Activated T-helper 9 cell treated with anti-CD3 and anti-CD28 coated beads, Interleukin-2, amount 50 U/mL, for 16 hours (primary cell): ENCODE data around the gene SMU1.

Experiments used
- DNase-seq: peaks from one replicate; pipeline ENCODE4 v3.0.0-alpha.2; 2020; ENCODE audit warnings: low read depth

Gene SMU1

GRCh38 chr9:33076046-33077004 is at the start of gene SMU1:
Gene SMU1, minus strand, starts transcription at chr9:33076674. Its CDS starts 66 bp downstream, at chr9:33076608.
- peak; percentile 92 for DNase-seq

DNA sequence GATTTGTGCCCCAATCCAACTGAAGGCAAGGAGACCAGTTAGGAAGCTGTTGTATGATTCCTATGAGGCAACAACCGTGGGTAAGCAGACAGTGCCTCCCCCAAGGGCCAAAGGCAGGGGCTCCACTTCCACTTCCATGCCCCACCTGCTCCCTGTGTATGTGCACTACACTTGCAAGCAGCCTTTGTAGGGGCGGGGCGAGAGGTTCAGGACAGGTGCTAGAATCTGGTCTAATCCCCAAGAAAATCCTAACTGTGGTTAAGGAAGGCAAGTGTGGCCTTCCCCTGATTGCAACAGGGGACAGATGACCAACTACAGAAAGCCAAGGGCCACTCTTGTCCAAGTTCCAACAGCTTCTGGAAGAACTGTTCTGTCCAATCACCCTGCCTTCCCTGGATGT is 49.0 kb upstream of the SMU1 start:
- no peak for DNase-seq

DNA sequence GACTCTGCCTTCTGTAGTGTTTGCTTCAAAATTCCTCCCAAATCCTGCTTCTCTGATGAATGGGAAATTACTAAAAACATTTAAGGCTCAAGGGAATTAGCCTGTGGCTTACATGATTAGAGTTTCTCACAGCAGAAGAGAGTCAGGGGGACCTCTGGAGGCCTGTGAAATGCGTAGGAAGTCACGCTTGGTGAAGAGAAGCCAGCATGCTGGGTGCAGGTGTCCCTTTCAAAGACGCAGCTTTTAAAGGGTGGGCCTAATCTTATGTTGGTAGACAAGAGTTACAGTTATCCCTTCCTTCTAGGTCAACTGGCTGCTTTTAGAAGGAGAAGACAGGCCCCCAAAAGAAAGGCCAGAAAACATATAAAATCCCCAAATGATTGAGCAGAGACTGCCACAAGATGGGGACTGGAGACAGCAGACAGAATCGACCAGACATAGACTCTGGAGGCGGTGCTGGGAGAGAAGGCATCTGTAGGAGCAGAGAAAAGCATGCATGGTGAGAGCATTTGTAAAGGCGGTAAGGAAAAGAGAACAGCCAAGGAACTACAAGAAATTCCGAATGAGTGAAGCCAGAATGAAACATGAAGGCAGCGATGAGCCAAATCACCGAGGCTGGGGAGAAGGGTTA is 48.4 kb upstream of the SMU1 start:
- no peak for DNase-seq

- DNase-seq: no peak
These were observed 47.6 kb upstream of the SMU1 start for GRCh38 chr9:33124046-33124445.

DNA sequence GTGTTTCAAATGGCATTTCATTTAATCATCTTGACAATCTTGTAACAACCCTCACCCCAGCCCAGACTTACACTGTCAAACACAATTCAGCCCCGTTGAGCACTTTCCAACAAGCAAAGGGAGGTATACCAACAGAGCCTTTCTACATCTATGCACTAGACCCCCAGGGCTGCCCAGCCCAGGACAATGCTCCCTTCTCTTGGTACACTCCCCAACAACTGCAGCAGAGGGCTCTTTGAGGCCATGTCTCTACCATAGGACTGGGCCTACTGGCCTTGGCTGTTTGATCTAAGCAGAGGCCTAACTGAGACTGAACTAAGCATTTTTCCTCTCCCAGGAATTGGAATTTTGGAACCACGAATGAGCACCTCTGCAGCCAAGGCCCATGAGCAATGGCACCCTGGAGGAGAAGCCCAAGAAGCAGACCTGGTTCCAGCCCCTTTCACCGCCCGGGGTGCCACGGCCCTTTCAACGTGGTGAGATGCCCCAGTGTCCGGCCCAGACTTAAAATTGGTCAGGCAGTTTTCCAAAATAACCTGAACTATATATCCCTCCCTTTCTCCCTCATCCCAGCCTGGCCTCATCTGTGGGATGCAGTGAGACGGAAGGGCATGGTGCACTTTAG is 47.0 kb upstream of the SMU1 start:
- DNase-seq: no peak

- no peak for DNase-seq
These were observed 44.1 kb upstream of the SMU1 start for GRCh38 chr9:33120620-33121019.

DNA sequence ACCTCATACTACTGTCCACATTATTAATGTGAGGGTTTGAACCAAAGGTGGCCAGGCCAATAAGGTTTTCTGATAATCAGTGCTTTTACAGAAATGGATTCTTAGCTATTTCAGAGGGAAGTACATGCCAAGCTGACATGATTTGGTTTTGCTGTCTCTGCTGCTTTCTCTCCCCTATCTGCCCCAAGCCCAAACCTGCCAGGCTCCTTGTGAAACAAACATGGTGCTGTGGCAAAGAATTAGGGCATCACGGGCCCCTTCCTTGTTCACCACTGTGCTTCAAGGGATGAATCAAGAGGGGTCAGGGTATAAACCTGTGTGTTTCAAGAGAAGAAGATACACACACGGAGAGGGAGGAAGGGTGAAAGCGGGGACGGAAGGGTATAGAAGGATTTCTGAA is 41.3 kb upstream of the SMU1 start:
- DNase-seq: no peak

GRCh38 chr9:33117306-33117705 is 40.8 kb upstream of the SMU1 start:
- no peak for DNase-seq

GRCh38 chr9:33116860-33117259 is 40.4 kb upstream of the SMU1 start:
- DNase-seq: no peak

GRCh38 chr9:33114746-33115145 is 38.3 kb upstream of the SMU1 start:
- no peak for DNase-seq

DNA sequence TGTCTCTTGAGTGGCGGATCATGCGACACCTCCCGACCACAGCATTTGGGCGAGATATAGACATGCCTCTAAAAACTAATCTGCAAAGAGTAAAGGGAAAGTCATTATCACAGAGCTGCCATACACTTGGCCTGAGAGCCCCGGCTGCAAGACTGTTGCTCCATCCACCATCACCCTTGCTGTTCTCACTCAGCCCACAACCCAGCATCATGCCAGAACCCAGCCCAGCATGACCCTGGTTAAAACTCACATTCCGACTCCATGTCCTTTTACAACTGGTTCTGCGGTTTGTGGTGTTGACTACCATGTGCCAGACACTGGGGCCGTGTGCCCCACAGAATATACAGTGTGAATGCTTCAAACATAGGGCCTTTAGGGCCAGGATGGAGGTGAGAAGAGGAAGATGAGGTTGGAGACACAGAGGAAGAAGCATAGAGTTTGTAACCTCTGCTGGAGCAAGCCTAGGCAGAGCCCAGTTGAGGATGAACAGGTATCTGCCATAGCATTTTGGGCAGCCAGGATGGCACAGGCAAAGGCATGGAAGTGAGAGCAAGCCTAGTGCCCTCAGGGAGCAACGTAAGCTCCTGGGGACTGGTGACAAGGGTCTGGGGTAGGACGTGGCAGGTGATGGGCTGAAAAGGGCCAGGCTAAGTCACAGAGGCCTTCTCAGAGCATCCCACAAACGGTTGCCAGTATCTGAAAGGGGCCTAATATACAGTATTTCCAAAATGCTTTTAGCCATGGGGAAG is 37.5 kb upstream of the SMU1 start:
- no peak for DNase-seq

DNA sequence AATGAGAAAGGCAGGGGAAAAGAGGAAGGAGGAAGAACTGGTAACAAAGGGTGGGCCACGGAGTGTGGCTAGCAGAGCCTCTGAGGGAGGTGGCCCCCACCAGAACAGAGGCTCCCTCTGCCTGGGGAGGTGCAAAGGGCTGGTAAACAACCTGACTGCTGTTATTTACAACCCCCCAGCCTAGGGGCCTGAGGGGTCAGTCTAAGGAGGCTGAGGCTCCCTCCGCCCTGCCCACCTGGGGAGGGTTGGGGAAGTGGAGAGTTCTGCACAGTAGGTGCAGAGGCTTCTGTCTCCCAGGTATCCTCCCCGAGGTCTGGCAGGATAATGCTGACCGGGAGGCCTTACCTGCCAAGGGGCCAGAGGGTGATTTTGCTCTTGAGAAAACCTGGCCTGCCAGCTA is 35.6 kb upstream of the SMU1 start:
- DNase-seq: no peak

- no peak for DNase-seq
These were observed 35.2 kb upstream of the SMU1 start for GRCh38 chr9:33111631-33112030.

DNA sequence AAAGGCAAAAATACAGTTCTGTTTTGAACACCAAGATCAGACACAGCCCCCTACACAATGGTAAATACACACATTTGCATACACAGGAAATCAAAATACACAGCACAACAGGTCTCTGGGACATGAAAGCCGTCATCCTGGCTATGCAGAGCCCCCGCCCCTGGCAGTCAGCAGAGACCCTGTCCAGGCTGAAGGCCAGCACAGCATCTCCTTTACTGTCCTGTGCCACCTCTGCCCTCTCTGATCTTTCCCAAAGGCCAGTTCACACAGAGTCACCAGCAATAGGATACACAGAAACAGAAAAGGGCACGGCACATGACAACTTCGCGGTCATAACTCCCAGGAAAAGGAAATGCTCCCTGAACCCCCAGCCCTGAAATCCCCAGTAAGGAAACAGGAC is 34.2 kb upstream of the SMU1 start:
- DNase-seq: no peak

DNA sequence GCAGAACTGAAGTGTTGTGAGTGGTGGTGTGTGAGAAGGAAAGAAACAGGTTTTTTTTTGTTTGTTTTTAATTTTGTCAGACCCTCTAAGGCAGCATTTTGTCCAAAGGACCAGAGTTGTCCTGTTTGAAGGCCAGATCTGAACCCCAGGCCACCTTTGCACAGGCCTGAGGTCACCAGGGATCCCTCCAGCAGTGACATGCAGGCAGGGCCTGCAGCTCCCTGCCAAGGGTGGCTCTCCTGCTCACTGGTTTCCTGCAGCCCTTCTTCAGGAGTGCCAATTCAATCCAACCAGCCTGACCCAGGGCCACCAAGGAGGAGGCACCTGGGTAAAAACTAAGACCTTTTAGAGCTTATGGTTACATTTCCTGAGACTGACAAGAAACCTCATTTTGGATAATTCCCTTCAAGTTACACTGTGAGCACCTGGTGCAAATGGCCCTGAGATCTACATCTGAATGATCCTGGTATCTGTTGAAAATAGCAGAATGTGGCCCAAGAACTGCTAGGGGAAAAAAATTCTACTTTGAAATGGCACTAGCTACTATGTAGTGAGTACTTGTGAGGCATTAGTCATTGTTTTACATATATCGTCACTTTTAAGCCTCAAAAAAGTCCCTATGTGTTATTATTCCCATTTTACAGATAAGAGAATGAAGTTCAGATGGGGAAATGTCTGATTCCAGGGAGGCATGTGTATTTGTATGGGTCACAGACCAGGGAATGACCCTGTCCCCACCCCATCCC is 33.5 kb upstream of the SMU1 start:
- DNase-seq: no peak

GRCh38 chr9:33109097-33109496 is 32.6 kb upstream of the SMU1 start:
- DNase-seq: no peak

- no peak for DNase-seq
These were observed 32.0 kb upstream of the SMU1 start for GRCh38 chr9:33108472-33108871.

DNA sequence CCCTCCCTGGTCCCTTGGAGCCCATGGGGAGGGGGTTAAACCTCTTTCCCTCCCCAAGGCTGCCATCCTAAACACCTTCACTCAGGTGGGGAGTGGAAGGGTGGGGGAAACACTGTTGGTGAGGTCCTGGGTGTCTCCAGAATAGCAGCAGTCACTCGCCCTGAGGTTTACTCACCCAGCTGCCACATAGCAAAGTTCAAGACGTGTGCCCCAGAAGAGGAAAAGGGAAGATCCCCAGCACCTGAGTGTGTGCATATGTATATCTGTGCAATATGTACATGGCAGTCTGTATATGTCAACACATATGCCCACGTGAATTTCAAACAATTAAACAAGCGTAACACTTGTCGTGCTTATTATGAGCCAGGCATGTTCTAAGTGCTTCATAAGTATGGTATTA is 31.3 kb upstream of the SMU1 start:
- DNase-seq: no peak

DNA sequence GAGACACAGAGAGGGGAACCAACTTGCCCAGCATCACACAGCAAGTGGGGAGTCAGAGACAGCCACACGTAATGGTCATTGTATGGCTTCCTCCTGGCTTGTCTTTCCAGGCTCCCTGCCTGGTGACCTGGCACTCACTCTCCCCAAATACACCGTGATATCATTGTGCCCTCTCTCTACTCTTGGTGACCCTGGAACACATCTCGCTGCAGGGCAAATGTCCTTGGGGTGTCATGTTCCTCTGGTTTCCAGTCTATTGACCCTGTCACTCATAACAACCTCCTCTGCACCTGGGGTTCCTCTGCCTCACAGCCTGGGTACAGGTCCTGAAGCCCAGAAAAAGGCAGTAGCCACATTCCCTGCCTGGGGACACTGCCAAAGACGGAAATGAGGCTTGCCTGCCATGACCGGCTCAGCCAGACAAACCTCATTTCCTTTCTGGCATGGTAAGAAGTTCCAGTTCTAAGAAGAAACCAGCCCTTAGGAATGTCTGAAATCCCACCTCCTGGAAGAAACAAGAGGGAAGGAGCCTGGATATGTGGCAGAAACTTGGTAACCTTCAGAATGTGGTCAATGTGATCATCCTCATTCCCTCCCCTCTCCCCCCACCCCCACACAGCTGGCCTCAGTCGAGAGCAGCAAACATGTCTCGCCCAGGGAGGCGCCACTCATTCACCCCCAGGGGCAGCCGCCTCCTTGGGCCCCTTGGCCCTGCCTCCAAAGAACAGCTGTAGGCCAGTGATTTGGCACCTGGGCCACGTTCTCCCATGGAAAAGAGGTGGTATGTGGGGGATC is 30.6 kb upstream of the SMU1 start:
- DNase-seq: no peak

- no peak for DNase-seq
These were observed 29.9 kb upstream of the SMU1 start for GRCh38 chr9:33106372-33106771.

DNA sequence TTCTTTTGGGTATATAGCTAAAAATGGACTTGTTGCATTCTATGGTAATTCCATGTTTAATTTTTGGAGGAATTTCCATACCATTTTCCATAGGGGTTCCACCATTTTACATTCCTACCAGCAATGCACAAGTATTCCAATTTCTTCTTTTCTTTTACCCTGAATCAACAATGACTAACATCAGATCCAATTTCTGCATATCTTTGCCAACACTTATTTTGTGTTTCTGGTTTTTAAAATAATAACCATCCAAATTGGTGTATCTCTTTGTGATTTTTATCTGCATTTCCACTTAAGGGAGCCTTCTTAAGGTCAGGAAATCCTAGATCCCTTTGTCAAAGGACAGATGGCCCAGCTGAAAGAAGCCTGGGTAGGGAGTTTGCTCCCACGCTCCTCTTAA is 29.5 kb upstream of the SMU1 start:
- no peak for DNase-seq
